EH (cell line): ENCODE data around the gene CTRL.

Source experiments
- DNase-seq: peaks from one replicate; pipeline ENCODE4 v3.0.0-alpha.2; 2015; ENCODE audit warnings: low read depth

The CTRL gene

DNA sequence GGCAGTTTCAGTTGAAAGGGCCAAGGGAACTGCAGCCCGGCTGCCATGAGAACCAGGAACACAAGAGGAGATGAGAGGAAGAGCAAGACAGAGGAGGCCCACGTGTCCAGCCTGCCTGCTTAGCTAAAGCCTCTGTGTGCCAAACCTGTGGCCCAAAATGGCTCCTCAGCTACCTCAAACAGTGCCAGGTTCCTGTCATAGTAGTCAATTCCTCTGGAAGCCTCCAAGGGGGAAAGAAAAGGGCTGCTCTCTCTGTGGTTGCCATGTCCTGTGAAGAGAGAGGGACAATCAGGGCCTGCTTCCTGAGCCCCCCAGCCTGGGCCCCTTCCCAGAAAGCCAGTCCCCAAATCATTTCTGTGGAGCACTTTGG is 31.6 kb upstream of the CTRL start:
- DNase-seq, result no peak

DNA sequence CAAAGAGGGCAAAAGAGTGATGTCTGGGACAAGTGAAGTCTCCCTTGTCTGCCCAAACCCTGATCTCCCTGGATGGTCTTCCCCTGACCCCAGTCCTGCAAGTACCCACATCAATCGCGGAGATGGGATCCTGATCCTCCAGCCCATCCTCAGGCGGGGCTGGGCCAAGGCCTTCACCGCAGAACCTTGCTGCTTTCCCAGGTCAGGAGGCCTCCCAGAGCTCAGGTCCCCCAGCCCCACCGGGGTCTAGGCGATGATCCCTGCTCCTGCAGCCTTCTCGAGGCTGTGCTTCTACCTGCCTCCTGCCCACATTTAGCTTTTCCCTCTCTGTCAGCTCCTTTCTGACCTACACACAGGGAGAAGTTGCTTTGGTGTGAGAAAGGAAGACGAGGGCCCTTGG is 30.5 kb upstream of the CTRL start:
- DNase-seq, result no peak

DNA sequence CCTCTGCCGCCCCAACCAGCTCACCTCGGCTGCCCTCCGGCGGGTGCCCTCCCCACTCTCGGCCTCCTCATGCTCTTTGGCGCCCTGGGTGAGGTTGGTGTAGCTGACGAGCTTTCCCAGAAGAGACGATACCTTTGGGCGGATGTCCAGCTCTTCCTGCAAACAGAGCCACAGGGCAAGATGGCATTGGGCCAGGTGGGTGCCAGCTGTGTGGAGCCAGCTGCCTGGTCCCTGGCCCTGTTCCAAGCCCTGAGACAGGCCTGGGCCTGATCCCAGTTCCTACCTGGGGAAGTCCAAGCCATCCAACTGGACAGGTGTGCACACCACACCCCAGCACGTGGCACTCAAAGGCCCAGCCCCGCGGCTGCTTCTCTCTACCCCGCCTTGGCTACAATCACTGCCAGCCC is 29.9 kb upstream of the CTRL start:
- DNase-seq, result no peak

DNA sequence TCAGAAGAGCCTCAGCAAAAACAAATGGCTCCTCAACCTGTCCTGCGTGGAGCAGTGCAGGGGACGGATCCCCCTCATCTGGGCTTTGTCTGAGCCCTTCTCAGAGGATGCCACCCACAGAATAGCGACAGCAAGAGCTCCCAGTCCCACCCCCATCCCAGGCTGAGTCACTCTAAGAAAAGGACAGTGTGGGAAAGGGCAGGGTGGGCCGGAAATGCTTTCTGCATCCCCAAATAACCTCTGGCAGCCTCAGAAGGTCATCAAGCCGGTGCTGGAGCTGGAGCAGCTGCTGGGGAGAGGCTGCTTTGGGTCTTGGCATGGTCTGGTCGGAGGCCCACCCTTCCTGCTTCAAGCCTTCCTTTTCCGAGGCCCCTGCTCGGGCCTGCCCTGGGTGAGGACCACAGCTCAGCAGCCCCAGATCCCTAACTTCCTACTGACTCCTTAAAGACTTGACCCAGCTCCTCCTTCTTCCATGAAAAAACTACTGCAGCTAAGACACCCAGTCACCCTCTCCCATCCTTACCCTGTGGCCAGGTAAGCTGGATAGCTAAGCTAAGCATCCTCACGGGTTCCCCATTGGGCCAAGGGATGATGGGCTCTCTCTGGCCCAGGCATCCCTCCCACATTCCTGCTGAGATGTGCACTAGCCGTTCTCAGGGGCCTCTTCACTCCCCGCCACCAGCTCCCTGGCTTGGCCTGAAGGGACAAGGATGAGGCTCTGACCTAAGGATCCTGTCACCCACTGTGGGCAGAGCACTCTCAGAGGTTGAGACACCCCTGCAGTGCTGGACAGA is 28.1 kb upstream of the CTRL start:
- DNase-seq, result peak; percentile 94

DNA sequence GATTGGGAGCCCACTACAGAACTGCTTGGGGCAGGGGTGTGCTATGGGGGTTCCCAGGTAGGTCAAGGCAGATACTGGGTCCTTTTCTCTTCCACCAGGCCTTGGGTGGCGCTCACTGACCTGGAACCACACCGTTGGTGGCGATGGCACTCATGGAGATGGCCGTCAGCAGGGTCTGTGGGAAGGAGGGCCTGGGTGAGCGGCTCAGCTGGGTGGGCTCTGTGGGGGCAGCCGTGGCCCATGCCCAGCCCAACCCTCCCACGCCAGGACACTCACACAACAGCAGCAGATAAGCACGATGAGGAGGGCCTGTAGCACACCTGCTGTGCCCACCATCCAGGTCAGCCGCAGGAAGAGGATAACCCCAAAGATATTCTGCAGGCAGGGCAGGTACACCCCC is 26.0 kb upstream of the CTRL start:
- DNase-seq, result no peak

DNA sequence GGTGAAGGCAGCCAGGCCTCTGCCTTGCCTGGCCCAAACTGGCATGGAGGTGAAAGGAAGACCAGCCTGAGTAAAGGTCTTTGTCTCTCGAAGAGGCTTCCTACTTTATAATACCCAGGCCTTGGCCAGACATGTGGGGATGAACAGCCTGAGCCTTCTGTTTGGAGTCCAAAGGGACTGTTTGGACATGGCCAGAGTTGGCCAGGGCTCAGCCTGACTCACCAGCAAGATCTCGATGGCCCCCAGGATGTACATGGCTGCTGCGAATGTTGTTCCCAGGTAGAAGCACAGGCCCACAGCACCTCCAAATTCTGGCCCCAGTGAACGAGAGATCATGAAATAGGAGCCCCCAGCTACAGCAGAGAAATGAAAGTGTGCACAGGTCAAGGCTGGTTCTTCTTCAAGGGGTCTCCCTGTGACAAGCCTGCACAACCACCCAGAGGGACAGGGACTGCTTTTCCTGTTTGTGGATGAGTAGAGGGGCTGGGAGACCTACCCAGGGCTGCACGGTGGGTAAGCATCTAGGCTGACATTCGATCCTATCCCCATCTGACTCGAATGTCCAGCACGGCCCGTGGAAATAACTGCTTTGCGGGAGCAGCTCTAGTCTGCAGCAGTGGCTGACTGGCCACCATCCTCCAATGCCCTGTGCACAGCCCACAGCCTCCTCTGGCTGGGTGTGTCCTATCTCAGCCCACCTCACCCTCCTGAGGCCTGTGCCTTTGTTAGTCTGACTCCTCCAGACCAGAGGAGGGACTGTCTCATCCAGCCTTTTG is 22.9 kb upstream of the CTRL start:
- no peak for DNase-seq

DNA sequence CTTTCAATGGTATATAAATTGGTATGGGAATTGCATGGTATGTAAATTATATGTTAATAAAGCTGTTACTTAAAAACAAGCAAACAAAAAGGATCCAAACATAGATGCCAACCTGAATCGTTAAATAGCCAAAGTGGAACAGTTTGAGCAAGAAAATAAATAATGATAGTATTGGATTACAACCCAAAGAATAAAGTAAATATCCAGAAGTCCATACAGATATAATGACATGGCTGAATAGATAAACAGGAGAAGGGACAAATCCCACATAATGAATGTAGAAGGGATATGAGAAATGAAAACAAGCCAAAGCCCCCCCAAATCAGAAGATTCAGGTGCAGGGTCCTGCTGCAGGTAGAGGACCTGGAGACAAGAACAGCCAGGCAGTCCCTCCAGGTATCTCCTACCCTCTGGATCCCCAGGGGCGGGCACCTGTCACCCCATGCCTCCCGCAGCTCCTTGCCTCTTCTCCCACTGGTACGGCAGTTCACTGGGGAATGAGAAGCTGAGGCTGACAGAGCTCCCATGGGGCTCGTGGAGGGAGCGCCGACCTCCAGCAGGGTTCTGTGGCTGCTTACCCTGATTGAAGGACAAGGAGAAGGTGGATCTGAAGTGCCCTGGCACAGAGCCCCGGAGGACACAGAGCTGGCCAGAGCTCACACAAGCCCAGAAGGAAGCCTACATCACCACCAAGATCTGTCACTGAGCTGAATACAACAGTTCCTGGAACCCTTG is 22.1 kb upstream of the CTRL start:
- DNase-seq, result no peak

DNA sequence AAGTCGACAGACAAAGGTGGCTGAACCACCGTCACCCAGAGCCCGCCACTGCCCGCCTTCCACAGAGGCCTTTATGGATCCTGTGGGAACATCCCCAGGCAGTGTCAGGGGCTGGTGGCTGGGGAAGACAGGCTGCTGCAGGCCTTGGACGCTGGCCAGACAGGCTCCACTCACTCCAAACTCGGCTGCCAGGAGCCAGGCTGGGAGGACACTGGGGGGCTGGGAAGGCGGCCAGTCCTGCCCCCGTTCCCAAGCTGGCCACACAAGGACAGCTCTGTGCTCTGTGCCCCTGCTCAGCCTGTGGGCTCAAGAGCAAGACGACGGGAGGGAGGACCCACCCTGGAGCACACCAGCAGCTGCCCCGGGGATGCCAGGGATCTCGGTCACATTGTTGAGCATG is 19.8 kb upstream of the CTRL start:
- no peak for DNase-seq

DNA sequence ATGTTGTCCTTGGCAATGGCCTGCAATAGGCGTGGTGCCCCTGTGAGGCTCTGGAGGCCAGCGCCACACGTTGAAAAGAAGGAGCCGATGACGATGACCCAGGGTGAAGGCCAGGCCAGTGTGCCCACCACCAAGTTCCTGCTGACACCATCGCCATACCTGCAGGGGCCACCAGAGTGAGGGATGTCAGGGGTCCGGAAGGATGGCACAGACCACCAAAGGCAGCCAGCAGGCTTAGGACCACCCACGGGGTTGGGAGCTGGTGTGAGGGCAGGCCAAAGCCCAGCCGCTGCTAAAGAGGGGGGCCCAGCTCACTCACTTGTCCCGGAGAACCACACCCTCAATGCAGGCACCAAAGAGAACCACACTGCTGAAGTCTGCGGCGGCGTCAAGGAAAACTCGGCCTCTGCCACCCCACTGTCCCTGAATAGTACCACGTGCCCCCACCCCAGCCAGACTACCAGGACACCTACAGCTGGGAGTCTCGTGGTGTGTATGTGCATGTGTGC is 18.7 kb upstream of the CTRL start:
- DNase-seq, result no peak

DNA sequence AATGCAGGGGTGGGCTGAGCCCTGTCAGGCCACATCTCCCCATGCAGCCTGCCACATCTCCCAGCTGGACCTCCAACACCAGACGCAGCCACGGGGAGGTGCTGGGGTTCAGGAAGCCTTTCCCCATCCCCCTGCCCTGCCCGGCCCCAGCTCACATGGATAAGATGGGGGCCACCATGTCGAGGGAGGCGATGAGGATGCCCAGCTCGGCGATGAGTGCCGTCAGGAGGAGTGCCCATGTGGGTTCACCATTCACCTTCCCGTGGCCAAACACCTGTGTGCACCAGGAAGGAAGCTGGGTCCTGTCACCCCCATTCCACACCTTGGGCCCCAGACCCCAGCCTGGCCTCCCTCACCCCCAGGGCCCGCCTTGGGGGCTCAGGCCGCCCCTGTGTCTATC is 18.0 kb upstream of the CTRL start:
- no peak for DNase-seq

DNA sequence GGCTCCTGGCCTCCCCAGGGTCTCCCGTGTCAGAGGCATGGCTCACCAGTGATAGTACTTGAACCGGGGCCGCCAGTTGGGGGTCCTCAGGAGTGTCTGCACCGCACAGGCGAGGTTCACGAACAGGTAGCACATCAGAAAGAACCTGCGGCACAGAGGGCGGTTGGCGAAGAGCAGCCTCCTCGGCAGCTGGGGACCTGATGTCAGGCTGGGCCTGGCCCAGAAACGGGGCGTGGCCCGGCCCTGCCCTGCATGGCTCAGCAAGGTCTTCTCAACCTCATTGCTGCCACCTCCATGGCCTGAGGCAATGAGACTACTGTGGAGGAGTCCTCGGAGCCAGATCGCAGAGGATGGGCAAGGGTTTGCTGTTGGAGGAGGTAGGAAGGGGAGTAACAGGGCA is 16.4 kb upstream of the CTRL start:
- no peak for DNase-seq

DNA sequence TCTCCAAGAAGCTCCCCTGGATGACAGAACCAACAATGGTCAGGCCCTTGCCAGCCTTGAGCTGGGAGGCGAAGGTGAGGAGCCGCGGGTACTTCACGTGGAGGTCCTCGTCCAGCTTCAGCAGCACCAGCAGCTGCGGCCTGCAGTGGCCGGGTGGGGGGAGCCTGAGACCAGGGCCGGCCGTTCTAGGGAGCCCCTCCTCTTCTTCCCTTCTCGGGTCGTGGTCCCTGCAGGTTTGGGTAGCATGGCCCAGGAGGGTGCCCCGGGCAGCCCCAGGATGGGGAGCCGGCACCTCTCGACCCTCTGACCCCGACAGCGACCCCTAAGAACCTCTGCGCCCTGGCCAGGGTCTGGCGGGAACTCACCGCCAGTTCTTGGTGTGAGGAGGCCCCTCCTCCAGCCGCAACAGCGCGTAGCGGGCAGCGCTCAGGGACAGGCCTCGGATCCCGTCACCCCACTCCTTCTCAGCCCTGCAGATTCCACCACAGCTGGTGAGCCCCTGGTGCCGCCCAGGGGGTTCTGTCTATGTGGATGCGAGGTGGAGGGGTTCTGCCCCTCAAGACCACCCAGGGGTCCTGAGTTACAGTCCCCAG is 15.4 kb upstream of the CTRL start:
- DNase-seq, result no peak

DNA sequence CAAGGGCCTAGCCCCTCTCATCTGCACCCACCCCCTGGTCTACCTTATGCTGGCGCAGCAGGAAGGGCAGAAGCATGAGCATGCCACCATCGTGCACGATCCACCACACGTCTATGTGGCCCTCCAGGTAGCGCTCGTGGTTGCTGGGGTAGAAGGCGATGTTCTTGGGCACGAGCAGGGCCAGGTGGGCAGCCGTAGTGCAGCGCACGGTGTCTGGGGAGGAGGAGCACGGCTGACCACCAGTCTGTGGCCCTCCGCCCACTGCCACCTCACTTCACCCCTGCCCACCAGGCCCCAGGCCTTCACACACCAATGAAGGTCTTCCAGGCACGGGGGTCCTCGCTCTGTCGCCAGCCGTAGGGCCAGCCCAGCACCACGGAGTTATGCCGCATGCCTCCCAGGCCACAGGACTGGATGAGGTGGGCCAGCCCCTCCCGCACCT is 14.5 kb upstream of the CTRL start:
- DNase-seq, result no peak

DNA sequence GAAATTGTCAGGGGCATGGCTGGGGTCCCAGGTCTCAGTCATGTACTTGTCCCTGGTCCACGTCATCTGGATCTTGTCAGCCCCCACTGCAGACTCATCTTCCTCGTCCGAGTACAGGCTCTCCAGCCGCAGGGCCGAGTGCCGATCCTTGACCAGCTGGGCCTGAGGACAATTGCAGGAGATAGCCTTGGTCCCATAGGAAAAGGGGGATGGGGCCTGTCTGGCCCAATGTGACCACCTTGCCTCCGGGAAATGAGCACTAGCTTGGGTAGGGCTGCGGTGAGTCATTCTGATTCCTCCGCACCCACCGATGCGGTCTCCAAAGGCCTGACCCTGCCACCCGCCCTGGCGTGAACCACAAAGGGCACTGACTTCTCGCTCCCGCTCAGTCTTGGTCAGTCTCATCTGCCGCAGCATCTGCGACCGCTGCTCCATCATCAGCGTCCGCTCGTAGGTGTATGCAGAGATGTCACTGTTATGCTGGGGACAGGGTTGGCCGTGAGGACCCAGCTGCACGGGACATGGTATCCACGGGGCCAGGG is 13.8 kb upstream of the CTRL start:
- DNase-seq, result no peak

DNA sequence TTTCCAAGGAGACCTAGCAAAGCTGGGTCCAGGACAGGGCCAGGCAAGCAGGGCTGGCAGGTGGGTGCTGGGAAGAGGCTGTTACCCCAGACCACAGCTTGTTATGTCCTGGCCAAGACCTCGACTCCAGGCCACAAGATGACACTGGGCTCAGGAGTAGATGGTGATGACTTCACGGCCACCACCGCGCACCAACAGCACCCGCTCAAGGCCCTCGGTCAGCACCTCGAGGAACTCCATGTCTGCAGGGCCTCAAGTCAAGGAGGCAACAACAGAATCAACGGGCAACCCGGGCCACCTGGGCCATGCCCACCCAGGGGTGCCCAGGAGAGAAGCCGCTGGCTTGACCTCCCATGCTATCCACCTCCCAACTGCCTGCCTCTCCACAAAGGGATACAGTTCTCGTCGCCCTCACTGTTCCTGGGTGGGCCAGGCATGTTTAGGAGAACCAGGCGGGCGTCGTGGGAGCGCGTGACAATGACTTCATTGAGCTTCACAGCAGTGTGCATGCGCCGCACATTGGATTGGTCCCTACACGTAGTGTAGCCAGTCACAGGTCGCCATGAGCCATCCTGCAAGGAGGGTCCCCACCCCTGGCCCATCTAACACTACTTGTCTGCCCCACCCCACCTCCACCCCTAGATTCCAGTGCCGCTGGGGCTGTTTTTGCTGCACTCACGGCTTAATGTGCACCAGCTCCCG is 13.2 kb upstream of the CTRL start:
- no peak for DNase-seq

DNA sequence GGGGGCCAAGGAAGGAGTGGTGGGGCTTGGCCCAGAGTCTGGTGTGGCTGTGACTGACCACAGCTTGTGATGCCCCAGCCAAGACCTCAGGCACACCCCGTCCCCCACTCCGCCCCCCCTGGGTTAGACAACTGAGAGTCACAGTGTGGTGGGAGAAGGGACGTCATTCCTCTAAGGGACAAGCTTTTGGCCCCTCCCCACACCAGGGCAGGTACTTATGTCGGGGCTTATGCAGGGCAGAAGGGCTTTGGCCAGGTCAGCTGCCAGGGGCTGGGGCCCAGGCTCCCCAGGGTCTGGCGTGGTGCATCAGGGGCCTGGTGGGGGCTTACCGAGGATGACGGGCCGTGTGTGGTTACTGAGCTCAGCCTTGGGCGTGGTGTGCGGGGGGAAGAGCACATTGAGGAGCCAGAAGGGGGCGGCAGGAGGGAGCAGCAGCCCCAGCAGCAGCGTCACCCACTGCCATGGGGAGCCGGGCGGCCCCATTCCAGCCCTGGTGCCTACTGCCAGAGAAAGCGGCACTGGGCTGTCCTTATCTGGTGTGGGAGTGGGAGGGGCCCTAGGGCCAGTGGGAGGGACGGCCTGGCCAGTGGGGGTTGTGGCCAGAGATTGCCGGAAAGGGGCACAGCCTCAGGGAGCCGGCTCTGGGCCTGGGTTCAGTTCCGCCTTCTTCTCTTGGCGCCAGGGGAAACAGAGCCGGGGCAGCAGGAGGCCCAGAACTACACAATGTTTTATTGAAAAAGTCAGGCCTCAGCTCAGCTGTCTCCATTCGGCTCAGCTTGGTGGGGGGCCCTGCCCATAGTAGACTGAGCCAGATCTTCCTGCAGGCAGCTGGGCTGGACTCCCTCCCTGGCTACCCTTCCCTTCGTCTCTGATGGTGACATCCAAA is 12.2 kb upstream of the CTRL start, which contains the start of gene LCAT:
Gene LCAT, minus strand, starts transcription at position 502 of the 886 bp plus-strand sequence. Its CDS starts 19 bp downstream, at position 483.
- no peak for DNase-seq

DNA sequence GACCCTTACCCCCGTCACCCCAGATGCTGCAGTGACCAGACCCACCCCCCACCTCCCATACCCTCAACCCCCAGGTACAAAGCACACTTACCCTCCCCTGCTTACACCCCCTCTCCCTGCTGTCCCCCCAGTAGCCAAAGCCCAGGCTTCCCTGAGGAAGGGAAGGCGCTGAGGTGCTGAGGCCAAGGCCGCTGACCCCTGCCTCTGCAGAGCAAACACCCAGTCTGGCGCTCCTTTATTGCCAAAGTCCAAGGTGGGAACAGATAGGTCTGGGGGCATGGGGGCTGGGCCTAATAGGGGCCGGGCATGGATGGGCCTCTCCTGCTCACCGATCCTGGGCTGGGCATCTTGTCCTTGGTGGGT is 11.6 kb upstream of the CTRL start:
- DNase-seq, result no peak

DNA sequence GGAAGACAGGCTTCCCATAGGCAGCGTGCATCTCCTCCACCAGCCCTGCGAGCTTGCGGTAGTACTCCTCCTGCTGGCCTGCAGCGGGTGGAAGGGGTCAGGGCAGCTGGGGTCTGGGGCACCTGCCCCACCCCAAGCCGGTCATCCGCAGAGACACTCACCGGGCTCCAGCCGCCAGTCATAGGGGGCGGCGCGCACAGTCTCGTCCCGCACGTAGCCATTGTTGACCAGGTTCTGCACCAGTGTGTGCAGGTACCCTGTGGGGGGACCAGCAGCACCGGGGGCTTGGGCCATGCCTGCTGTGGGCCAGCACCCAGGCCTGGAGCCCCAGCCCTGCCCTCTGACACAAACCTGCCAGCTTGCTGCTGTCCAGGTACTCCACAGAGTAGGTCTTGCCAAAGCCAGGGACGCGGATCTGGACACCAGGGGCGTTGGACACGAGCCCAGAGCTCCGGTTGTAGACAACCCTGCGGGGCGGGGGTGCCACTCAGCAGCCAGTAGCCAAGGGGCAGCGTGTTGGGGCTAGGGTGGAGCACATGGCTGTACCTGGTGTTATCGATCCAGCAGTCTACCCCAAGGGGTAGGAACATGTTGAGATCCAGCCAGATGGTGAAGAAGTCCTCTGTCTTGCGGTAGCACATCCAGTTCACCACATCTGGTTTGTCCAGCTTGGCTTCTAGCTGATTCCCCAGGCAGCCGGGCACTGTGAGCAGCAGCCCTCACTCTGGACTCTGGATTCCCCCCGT is 11.0 kb upstream of the CTRL start:
- no peak for DNase-seq

DNA sequence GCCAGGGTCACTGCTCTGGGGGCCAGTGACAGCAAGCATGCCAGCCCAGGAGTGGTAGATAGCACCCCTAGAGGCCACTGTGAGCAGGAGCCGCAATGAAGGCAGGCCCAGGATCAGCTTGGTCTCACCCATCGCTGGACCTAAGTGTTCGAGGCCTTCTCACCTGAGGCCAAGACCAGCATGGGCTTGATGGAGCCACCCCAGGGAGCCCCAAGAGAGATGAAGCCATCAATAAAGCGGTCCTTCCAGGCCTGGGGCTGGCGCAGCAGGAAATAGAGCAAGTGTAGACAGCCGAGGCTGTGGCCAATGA is 10.5 kb upstream of the CTRL start:
- peak; percentile 45 for DNase-seq
